C4-2B (cell line): ENCODE measurements around the gene SELENOF.

Source experiments
- ZFX ChIP-seq: fragments of 450-650 bp; IDR thresholded peaks from 2 replicates; pipeline ENCODE4 v1.6.1; 2017
- TF ChIP-seq, protein P1 (sequence below): fragments of 450-650 bp; conservative IDR thresholded peaks from 2 replicates; pipeline ENCODE4 v1.5.1; 2017; ENCODE audit warnings: mild to moderate bottlenecking

DNA sequence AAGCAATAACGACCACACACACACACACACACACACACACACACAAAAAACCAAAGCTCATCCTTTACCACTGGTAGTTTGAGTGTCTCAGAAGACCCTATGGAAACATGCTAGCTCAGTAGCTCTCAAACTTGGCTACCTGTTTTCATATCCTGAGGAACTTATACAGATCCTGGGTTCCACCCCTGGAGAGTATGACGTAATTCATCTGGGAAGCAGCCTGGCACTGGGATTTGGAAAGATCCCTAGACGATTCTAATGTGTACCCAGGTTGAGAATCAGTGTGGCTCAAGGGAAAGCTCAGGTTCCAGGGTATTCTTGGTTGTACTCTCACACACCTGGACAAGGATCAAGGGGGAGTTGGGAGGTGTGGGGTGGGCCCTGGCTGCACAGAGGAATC lies 85.9 kb downstream of the SELENOF start:
- TF ChIP-seq, protein P1, sequence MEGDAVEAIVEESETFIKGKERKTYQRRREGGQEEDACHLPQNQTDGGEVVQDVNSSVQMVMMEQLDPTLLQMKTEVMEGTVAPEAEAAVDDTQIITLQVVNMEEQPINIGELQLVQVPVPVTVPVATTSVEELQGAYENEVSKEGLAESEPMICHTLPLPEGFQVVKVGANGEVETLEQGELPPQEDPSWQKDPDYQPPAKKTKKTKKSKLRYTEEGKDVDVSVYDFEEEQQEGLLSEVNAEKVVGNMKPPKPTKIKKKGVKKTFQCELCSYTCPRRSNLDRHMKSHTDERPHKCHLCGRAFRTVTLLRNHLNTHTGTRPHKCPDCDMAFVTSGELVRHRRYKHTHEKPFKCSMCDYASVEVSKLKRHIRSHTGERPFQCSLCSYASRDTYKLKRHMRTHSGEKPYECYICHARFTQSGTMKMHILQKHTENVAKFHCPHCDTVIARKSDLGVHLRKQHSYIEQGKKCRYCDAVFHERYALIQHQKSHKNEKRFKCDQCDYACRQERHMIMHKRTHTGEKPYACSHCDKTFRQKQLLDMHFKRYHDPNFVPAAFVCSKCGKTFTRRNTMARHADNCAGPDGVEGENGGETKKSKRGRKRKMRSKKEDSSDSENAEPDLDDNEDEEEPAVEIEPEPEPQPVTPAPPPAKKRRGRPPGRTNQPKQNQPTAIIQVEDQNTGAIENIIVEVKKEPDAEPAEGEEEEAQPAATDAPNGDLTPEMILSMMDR = no peak
- no peak for TF ChIP-seq ZFX
